GM12878 (cell line): ENCODE results near the gene HTRA2. TPM values are rescaled to one million over a fixed set of nuclear protein-coding genes. Genes with fewer than 3 reads are reported as not detected.

Source experiments
- ATAC-seq: fragments of 200-7000 bp; cut with Tn5 transposase; 3 replicates; pipeline ENCODE4 v1.9.1; 2020; ENCODE audit warnings: mild to moderate bottlenecking, moderate library complexity
- BruUV-seq: library from RNA; stranded (reverse); fragments of 400-500 nt; replicated peaks from 2 replicates; lab custom pipeline; 2021; lab: Mats Ljungman, UMichigan
- CTCF ChIA-PET: fragments of 300-600 bp; sonication (Branson Sonifier 250); formaldehyde crosslinking; extraction: SDS; loops from one replicate; lab custom pipeline; 2021; ENCODE audit warnings: inconsistent platforms; lab: Yijun Ruan, JAX
- POLR2A ChIA-PET: fragments of 350-600 bp; formaldehyde crosslinking; extraction: SDS; loops from one replicate; lab custom pipeline; 2021; ENCODE audit warnings: inconsistent platforms; lab: Charles Lee
- RAD21 ChIA-PET: fragments of 300-600 bp; sonication (Branson Sonifier 250); formaldehyde crosslinking; loops from one replicate; lab custom pipeline; 2023; ENCODE audit warnings: antibody characterized with exemption; ENCODE audit not compliant: unreplicated experiment; lab: Charles Lee
- SMC1A ChIA-PET: fragments of 300-600 bp; sonication (Branson Sonifier 250); formaldehyde crosslinking; loops from one replicate; lab custom pipeline; 2023; ENCODE audit not compliant: unreplicated experiment, uncharacterized antibody; lab: Charles Lee
- DNase-seq: peaks from one replicate; pipeline ENCODE4 v3.0.0-alpha.2; 2011; ENCODE audit warnings: low read depth, low spot score
- FAIRE-seq: peaks from 3 replicates; lab custom pipeline; 2011; peaks lifted over from hg19 to GRCh38; lab: Jason Lieb, UNC
- H2AFZ ChIP-seq: 2 replicates; pipeline ENCODE4 v1.6.0; 2011; ENCODE audit warnings: low read depth, low read length, control low read depth; ENCODE audit not compliant: control insufficient read depth
- H3K27ac ChIP-seq: 2 replicates; pipeline ENCODE4 v1.5.1; 2011; ENCODE audit warnings: control low read depth; ENCODE audit not compliant: control insufficient read depth, insufficient read depth
- H3K27me3 ChIP-seq, 2 experiments: replicated peaks in 1 of 2; 2 replicates each; pipeline versions ENCODE4 v1.6.0 to v1.6.1; 2011; ENCODE audit warnings: low read length in 1 of 2; ENCODE audit not compliant: control insufficient read depth in 2 of 2, insufficient read depth in 2 of 2
- H3K36me3 ChIP-seq, 2 experiments: 2 replicates each; pipeline ENCODE4 v1.5.1; 2011; ENCODE audit warnings: low read length in 1 of 2; ENCODE audit not compliant: control insufficient read depth in 2 of 2, insufficient read depth in 2 of 2
- H3K4me1 ChIP-seq: 2 replicates; pipeline ENCODE4 v1.6.1; 2011; ENCODE audit warnings: mild to moderate bottlenecking, low read length, moderate library complexity, mixed read lengths; ENCODE audit not compliant: control insufficient read depth, insufficient read depth
- H3K4me2 ChIP-seq: 2 replicates; pipeline ENCODE4 v1.6.0; 2011; ENCODE audit warnings: control low read depth; ENCODE audit not compliant: control insufficient read depth, insufficient read depth
- H3K4me3 ChIP-seq: fragments of 200-600 bp; sonication (generic); 2 replicates; pipeline ENCODE4 v1.5.1; 2016
- H3K79me2 ChIP-seq: 2 replicates; pipeline ENCODE4 v1.6.0; 2011; ENCODE audit warnings: low read length; ENCODE audit not compliant: control insufficient read depth, insufficient read depth
- H3K9ac ChIP-seq: 2 replicates; pipeline ENCODE4 v1.8.0; 2011; ENCODE audit warnings: low read length, control low read depth, mixed read lengths; ENCODE audit not compliant: control insufficient read depth, insufficient read depth
- H3K9me3 ChIP-seq: replicated peaks from 3 replicates; pipeline ENCODE4 v1.5.1; 2011; ENCODE audit warnings: mild to moderate bottlenecking, low read length; ENCODE audit not compliant: control insufficient read depth, insufficient read depth
- H4K20me1 ChIP-seq: 2 replicates; pipeline ENCODE4 v1.6.0; 2011; ENCODE audit not compliant: control insufficient read depth, insufficient read depth
- IRF3 ChIP-seq: fragments of 450-650 bp; IDR thresholded peaks from 2 replicates; pipeline ENCODE4 v1.6.1; 2014; ENCODE audit warnings: mild to moderate bottlenecking
- SUZ12 ChIP-seq: fragments of 200-600 bp; sonication (generic); IDR thresholded peaks from one replicate; pipeline ENCODE4 v1.6.1; 2018; ENCODE audit warnings: antibody characterized with exemption, mild to moderate bottlenecking; ENCODE audit not compliant: unreplicated experiment
- WGBS: methylation state at CpG from one replicate; pipeline ENCODE4 v1.1.6; 2016; ENCODE audit warnings: low lambda C conversion rate; ENCODE audit not compliant: insufficient replicate concordance, insufficient coverage; ENCODE audit errors: missing lambda C conversion rate; 5-methylcytosine and 5-hydroxymethylcytosine counted together
- in situ Hi-C: fragments of 300-500 bp; cut with MboI; formaldehyde crosslinking; loops from 9 replicates; pipeline ENCODE4 v1.14.3; 2018; ENCODE audit warnings: mixed read lengths
- intact Hi-C: fragments of 100-400 bp; cut with micrococcal nuclease; formaldehyde crosslinking; loops from one replicate; pipeline ENCODE4 v1.14.2; 2022; ENCODE audit not compliant: unreplicated experiment
- polyA plus RNA-seq, 11 experiments: library from polyadenylated mRNA; depleted of rRNA in 4 of 11; unstranded in 6 of 11; stranded (reverse) in 5 of 11; fragments of >200 nt; fragmentation: Nextera tagmentation in 4 of 11; fragmentation: Illumina TruSeq in 1 of 11; extraction: Ambion mirVana in 4 of 11; extraction: Trizol in 1 of 11; gene quantifications; 1 replicate in 1 of 11; 2 replicates in 10 of 11; pipeline versions ENCODE4 v1.2.1 to v1.2.3, GENCODE V29; 2011 to 2016; ENCODE audit warnings: inconsistent platforms in 2 of 11, missing spikeins in 2 of 11, low read depth in 1 of 11
- total RNA-seq, 4 experiments: library from RNA; depleted of rRNA in 3 of 4; stranded (reverse); fragments of >200 nt in 3 of 4; fragmentation: Illumina TruSeq in 1 of 4; extraction: Trizol in 1 of 4; gene quantifications; 2 replicates each; pipeline versions ENCODE4 v1.2.1 to v1.2.3, GENCODE V29; 2013 to 2021
- TF ChIP-seq, protein P1 (sequence below): IDR thresholded peaks from 2 replicates; pipeline ENCODE4 v1.6.1; 2012; ENCODE audit warnings: improper control_type of control experiment, low read depth, low read length; ENCODE audit not compliant: insufficient replicate concordance

HTRA2 gene
- total and polyA plus RNA-seq, 10 of the 15 experiments (the other 5 are each of a cell fraction or from before 2014, with no cell fraction given): 42.3 to 73.9 (median 54.6) TPM

GRCh38 chr2:74514368-74515270 is 15.1 kb upstream of the HTRA2 start, which contains the start of gene TLX2:
Gene TLX2 (plus strand): TSS chr2:74514450. CDS start chr2:74514807, 357 bp downstream.
- Histone ChIP-seq H3K27ac (no peak within 1 kb of the TSS), H3K9me3 (no peaks in the 10 kb centered on the region; the same call in 2 of the 3 replicates), H3K27me3 (peaks cover 18 to 31% of the 10 kb centered on the region in 2 experiments), H2AFZ (no peak within 1 kb of the TSS), H3K9ac (no peak within 1 kb of the TSS), H3K4me1 (peaks cover 13% of the 10 kb centered on the region; the same call in 1 of the 2 replicates), H4K20me1 (no peaks in the 10 kb centered on the region), H3K36me3 (no peaks in the 10 kb centered on the region), H3K4me3 (peak within 1 kb of the TSS; percentile 11; the same call in 1 of the 2 replicates), H3K4me2 (peak within 1 kb of the TSS; percentile 96), H3K79me2 (no peaks in the 10 kb centered on the region)
- POLR2A ChIA-PET: no interaction called here
- DNase-seq (no peak), FAIRE-seq (no peak), ATAC-seq (peak; percentile 22)
- SMC1A ChIA-PET: no interaction called here
- no TSS peak for BruUV-seq
- WGBS: 10% methylated on average over 73 of the region's 82 CpGs
- TF ChIP-seq IRF3: no peak
- TF ChIP-seq, protein P1, sequence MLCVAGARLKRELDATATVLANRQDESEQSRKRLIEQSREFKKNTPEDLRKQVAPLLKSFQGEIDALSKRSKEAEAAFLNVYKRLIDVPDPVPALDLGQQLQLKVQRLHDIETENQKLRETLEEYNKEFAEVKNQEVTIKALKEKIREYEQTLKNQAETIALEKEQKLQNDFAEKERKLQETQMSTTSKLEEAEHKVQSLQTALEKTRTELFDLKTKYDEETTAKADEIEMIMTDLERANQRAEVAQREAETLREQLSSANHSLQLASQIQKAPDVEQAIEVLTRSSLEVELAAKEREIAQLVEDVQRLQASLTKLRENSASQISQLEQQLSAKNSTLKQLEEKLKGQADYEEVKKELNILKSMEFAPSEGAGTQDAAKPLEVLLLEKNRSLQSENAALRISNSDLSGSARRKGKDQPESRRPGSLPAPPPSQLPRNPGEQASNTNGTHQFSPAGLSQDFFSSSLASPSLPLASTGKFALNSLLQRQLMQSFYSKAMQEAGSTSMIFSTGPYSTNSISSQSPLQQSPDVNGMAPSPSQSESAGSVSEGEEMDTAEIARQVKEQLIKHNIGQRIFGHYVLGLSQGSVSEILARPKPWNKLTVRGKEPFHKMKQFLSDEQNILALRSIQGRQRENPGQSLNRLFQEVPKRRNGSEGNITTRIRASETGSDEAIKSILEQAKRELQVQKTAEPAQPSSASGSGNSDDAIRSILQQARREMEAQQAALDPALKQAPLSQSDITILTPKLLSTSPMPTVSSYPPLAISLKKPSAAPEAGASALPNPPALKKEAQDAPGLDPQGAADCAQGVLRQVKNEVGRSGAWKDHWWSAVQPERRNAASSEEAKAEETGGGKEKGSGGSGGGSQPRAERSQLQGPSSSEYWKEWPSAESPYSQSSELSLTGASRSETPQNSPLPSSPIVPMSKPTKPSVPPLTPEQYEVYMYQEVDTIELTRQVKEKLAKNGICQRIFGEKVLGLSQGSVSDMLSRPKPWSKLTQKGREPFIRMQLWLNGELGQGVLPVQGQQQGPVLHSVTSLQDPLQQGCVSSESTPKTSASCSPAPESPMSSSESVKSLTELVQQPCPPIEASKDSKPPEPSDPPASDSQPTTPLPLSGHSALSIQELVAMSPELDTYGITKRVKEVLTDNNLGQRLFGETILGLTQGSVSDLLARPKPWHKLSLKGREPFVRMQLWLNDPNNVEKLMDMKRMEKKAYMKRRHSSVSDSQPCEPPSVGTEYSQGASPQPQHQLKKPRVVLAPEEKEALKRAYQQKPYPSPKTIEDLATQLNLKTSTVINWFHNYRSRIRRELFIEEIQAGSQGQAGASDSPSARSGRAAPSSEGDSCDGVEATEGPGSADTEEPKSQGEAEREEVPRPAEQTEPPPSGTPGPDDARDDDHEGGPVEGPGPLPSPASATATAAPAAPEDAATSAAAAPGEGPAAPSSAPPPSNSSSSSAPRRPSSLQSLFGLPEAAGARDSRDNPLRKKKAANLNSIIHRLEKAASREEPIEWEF: no peak
- peak; percentile 59 for TF ChIP-seq SUZ12
- in situ Hi-C loops (no loop called here), intact Hi-C loops (no loop called here)
- CTCF ChIA-PET: interaction anchor here (0.6 kb wide), 1 partner anchor 32 kb away, joined by 3 read pairs; no protein-coding TSS in a partner anchor
- RAD21 ChIA-PET: interaction anchor here (0.7 kb wide), 1 partner anchor 76 kb away, joined by 3 read pairs; no protein-coding TSS in a partner anchor
